Tibial nerve (tissue), 4 donors: ENCODE data around the gene CANT1. TPM values are rescaled to one million over a fixed set of nuclear protein-coding genes. Genes with fewer than 3 reads are reported as not detected.
"Not testable (repeated sequence)": the region's sequence is repeated elsewhere in the genome, so short reads cannot be mapped to it uniquely, and the experiment has no call there.

Source experiments
- DNase-seq, 2 donors: peaks; one replicate each; pipeline ENCODE4 v3.0.0-alpha.2; 2019; ENCODE audit warnings: low spot score in 2 of 2
- H3K27ac ChIP-seq, 4 donors: fragments of 200-600 bp; sonication (generic) in 3 of 4; one replicate each; pipeline ENCODE4 v1.5.1; 2017 to 2019; ENCODE audit warnings: mild to moderate bottlenecking in 1 of 4
- H3K27me3 ChIP-seq, 2 donors: fragments of 200-600 bp; sonication (generic) in 1 of 2; one replicate each; pipeline versions ENCODE4 v1.5.1 to v1.6.0; 2017 to 2019
- H3K36me3 ChIP-seq, 3 donors: fragments of 200-600 bp; sonication (generic); one replicate each; pipeline ENCODE4 v1.5.1; 2018 to 2019
- H3K4me1 ChIP-seq, 4 donors: fragments of 200-600 bp; sonication (generic) in 3 of 4; one replicate each; pipeline ENCODE4 v1.5.1; 2017 to 2019
- H3K4me3 ChIP-seq, 4 donors: fragments of 200-600 bp; sonication (generic) in 3 of 4; one replicate each; pipeline ENCODE4 v1.5.1; 2017 to 2019; ENCODE audit warnings: mild to moderate bottlenecking in 1 of 4, moderate library complexity in 1 of 4
- H3K9me3 ChIP-seq, 4 donors: fragments of 200-600 bp; sonication (generic) in 3 of 4; one replicate each; pipeline ENCODE4 v1.5.1; 2017 to 2019
- CTCF ChIP-seq, 5 experiments: fragments of 200-600 bp in 3 of 5; fragments of 450-650 bp in 2 of 5; sonication (generic) in 3 of 5; IDR thresholded peaks; one replicate each; pipeline ENCODE4 v1.5.1; 2016 to 2019; ENCODE audit warnings: antibody characterized with exemption in 5 of 5, mild to moderate bottlenecking in 3 of 5, moderate library complexity in 2 of 5
- EP300 ChIP-seq, 2 donors: sonication (generic); formaldehyde crosslinking; IDR thresholded peaks; one replicate each; pipeline ENCODE4 v1.6.1; 2017; ENCODE audit warnings: antibody characterized with exemption in 2 of 2, mild to moderate bottlenecking in 1 of 2
- POLR2A ChIP-seq, 2 donors: fragments of 450-650 bp; IDR thresholded peaks; one replicate each; pipeline ENCODE4 v1.6.1; 2017; ENCODE audit warnings: antibody characterized with exemption in 2 of 2, mild to moderate bottlenecking in 2 of 2, moderate library complexity in 2 of 2
- WGBS, 2 donors: methylation state at CpG; one replicate each; pipeline ENCODE4 v1.1.5; 2018; 5-methylcytosine and 5-hydroxymethylcytosine counted together
- total RNA-seq, 4 donors: library from RNA; depleted of rRNA; stranded (reverse); fragments of >200 nt; gene quantifications; one replicate each; pipeline ENCODE4 v1.1.0, GENCODE V29; 2016

CANT1 gene
- total RNA-seq, 4 donors from 2014 or later: 21.0 to 27.3 (median 25.5) TPM

GRCh38 chr17:79023180-79023705 is 13.7 kb upstream of the CANT1 start:
- no peaks in the 10 kb centered on the region for H3K36me3 ChIP-seq
- WGBS, 2 donors: 81% methylated on average over 12 of the region's 12 CpGs
- TF ChIP-seq CTCF (IDR thresholded peaks at IDR 0.05) (no peak), POLR2A (IDR thresholded peaks at IDR 0.05) (no peak), EP300 (IDR thresholded peaks at IDR 0.05) (no peak)
- peak overlapping the region in 2 of 4 donors; percentile 69 to 78 for H3K4me3 ChIP-seq
- peaks cover 0 to 80% (median 46%) of the 10 kb centered on the region in 4 donors for H3K4me1 ChIP-seq
- H3K27me3 ChIP-seq: peaks cover 0 to 5% of the 10 kb centered on the region in 2 donors
- H3K9me3 ChIP-seq: no peaks in the 10 kb centered on the region
- H3K27ac ChIP-seq: peak overlapping the region; percentile 13 to 86 (median 64)
- peak in 1 of 2 donors; percentile 7 for DNase-seq

GRCh38 chr17:79022507-79022991 is 13.0 kb upstream of the CANT1 start:
- 70 to 88% methylated on average over 9 of the region's 9 CpGs for WGBS, 2 donors
- Histone ChIP-seq H3K4me3 (no peak overlapping the region), H3K36me3 (no peaks in the 10 kb centered on the region), H3K4me1 (peaks cover 0 to 73% (median 39%) of the 10 kb centered on the region in 4 donors), H3K27ac (peak overlapping the region in 3 of 4 donors; percentile 9 to 86 (median 13)), H3K9me3 (no peaks in the 10 kb centered on the region), H3K27me3 (peaks cover 0 to 5% of the 10 kb centered on the region in 2 donors)
- DNase-seq: peak in 1 of 2 donors; percentile 12
- TF ChIP-seq EP300 (IDR thresholded peaks at IDR 0.05) (peak; percentile 29 to 77), POLR2A (IDR thresholded peaks at IDR 0.05) (no peak), CTCF (IDR thresholded peaks at IDR 0.05) (no peak)

- not testable (repeated sequence) for H3K4me3 ChIP-seq, H3K36me3 ChIP-seq, H3K9me3 ChIP-seq, H3K27me3 ChIP-seq, DNase-seq
- Histone ChIP-seq H3K27ac (peak overlapping the region in 2 of 4 donors; percentile 32 to 86), H3K4me1 (peaks cover 0 to 67% (median 34%) of the 10 kb centered on the region in 4 donors)
- 91 to 96% methylated on average over 2 of the region's 2 CpGs for WGBS, 2 donors
Measured at GRCh38 chr17:79021929-79022328, 12.4 kb upstream of the CANT1 start.

GRCh38 chr17:79020631-79021301 is 11.2 kb upstream of the CANT1 start:
- Histone ChIP-seq H3K4me3 (no peak overlapping the region), H3K27ac (peak overlapping the region; percentile 54 to 86 (median 59)), H3K9me3 (no peaks in the 10 kb centered on the region), H3K27me3 (peaks cover 0 to 5% of the 10 kb centered on the region in 2 donors), H3K36me3 (no peaks in the 10 kb centered on the region), H3K4me1 (peaks cover 0 to 56% (median 22%) of the 10 kb centered on the region in 4 donors)
- TF ChIP-seq CTCF (IDR thresholded peaks at IDR 0.05): no peak
- TF ChIP-seq POLR2A (IDR thresholded peaks at IDR 0.05): no peak
- TF ChIP-seq EP300 (IDR thresholded peaks at IDR 0.05): peak in 1 of 2 donors; percentile 5
- 70 to 77% methylated on average over 2 of the region's 2 CpGs for WGBS, 2 donors
- DNase-seq: no peak

GRCh38 chr17:79019632-79020584 is 10.3 kb upstream of the CANT1 start:
- Histone ChIP-seq H3K27ac (peak overlapping the region; percentile 54 to 86 (median 59)), H3K36me3 (no peaks in the 10 kb centered on the region), H3K4me1 (peaks cover 0 to 47% (median 17%) of the 10 kb centered on the region in 4 donors), H3K4me3 (peak overlapping the region in 1 of 4 donors; percentile 15), H3K27me3 (no peaks in the 10 kb centered on the region), H3K9me3 (no peaks in the 10 kb centered on the region)
- DNase-seq: peak; percentile 66 to 84
- 24 to 34% methylated on average over 19 of the region's 19 CpGs for WGBS, 2 donors
- TF ChIP-seq CTCF (IDR thresholded peaks at IDR 0.05) (peak; percentile 54 to 79 (median 59)), EP300 (IDR thresholded peaks at IDR 0.05) (peak; percentile 74 to 75), POLR2A (IDR thresholded peaks at IDR 0.05) (no peak)
